H1 (cell line): ENCODE data around the gene MBD3.

Experiments
- ATF2 ChIP-seq: IDR thresholded peaks from 2 replicates; pipeline ENCODE4 v1.6.1; 2012; ENCODE audit warnings: low read length, inconsistent platforms
- CTCF ChIP-seq, 3 experiments: IDR thresholded peaks; 1 replicate in 2 of 3; 2 replicates in 1 of 3; pipeline versions ENCODE4 v1.5.1 to v1.6.1; 2011; ENCODE audit warnings: low read length in 3 of 3, mild to moderate bottlenecking in 3 of 3, inconsistent platforms in 2 of 3, low read depth in 1 of 3, moderate library complexity in 1 of 3; ENCODE audit not compliant: insufficient read depth in 1 of 3; ENCODE audit errors: control extremely low read depth in 1 of 3
- GABPA ChIP-seq: IDR thresholded peaks from 2 replicates; pipeline ENCODE4 v1.6.1; 2011; ENCODE audit warnings: mild to moderate bottlenecking, low read length, moderate library complexity, borderline replicate concordance; ENCODE audit not compliant: insufficient read depth
- POLR2A ChIP-seq, 2 experiments: IDR thresholded peaks; 1 replicate in 1 of 2; 2 replicates in 1 of 2; pipeline ENCODE4 v1.6.1; 2011; ENCODE audit warnings: low read depth in 2 of 2, low read length in 2 of 2, mild to moderate bottlenecking in 2 of 2; ENCODE audit errors: control extremely low read depth in 1 of 2
- SP1 ChIP-seq: IDR thresholded peaks from 2 replicates; pipeline ENCODE4 v1.6.1; 2011; ENCODE audit warnings: low read depth, low read length
- TCF12 ChIP-seq: IDR thresholded peaks from 2 replicates; pipeline ENCODE4 v1.6.1; 2011; ENCODE audit warnings: low read depth, mild to moderate bottlenecking, low read length
- ZNF274 ChIP-seq: IDR thresholded peaks from 2 replicates; pipeline ENCODE4 v1.7.0; 2012; ENCODE audit warnings: low read length, borderline replicate concordance; ENCODE audit errors: extremely low read depth

- no peak for TF ChIP-seq ATF2
- TF ChIP-seq ZNF274, result no peak
- no peak for TF ChIP-seq CTCF (IDR thresholded peaks at IDR 0.05; ENCODE audit: control extremely low read depth in 1 of 3, insufficient read depth in 1 of 3, low read depth in 1 of 3, low read length in 3 of 3)
- TF ChIP-seq SP1, result no peak
- no peak for TF ChIP-seq POLR2A (IDR thresholded peaks at IDR 0.05; ENCODE audit: control extremely low read depth in 1 of 2, low read depth in 2 of 2, low read length in 2 of 2)
- TF ChIP-seq TCF12, result no peak
- no peak for TF ChIP-seq GABPA
Observed at GRCh38 chr19:1576242-1577089, 16.2 kb downstream of the MBD3 start.
